ENCODE measurements around the gene HMCN2. TPM values are rescaled to one million over a fixed set of nuclear protein-coding genes. Genes with fewer than 3 reads are reported as not detected.

Gene HMCN2
- total RNA-seq, 6 donors from 2014 or later = 0.76 to 7.3 (median 1.5) TPM

GRCh38 chr9:130417602-130418001 lies 152.0 kb downstream of the HMCN2 start:
- H3K4me1 ChIP-seq = no peaks in the 10 kb centered on the region
- DNase-seq (no peak), ATAC-seq (ENCODE audit: low FRiP score in 2 of 2) (no peak)
- H3K4me3 ChIP-seq = no peak overlapping the region
- H3K36me3 ChIP-seq = no peaks in the 10 kb centered on the region
- H3K27ac ChIP-seq = no peak overlapping the region
- 73 to 81% methylated on average over 5 of the region's 5 CpGs for WGBS, 2 donors
- no peaks in the 10 kb centered on the region for H3K27me3 ChIP-seq
- H3K9me3 ChIP-seq = no peaks in the 10 kb centered on the region
- TF ChIP-seq EP300 (IDR thresholded peaks at IDR 0.05) (no peak), POLR2A (IDR thresholded peaks at IDR 0.05) (no peak), CTCF (IDR thresholded peaks at IDR 0.05) (no peak), POLR2AphosphoS5 (IDR thresholded peaks at IDR 0.05) (no peak)

GRCh38 chr9:130418776-130419175 lies 153.2 kb downstream of the HMCN2 start:
- 86 to 94% methylated on average over 7 to 18 of the region's 18 CpGs for WGBS, 2 donors
- DNase-seq (peak in 1 of 2 donors; percentile 59), ATAC-seq (ENCODE audit: low FRiP score in 2 of 2) (peak in 1 of 2 donors; percentile 22)

GRCh38 chr9:130419521-130420035 lies 154.0 kb downstream of the HMCN2 start:
- WGBS, 2 donors = 84 to 90% methylated on average over 8 of the region's 8 CpGs
- TF ChIP-seq CTCF (IDR thresholded peaks at IDR 0.05) (no peak), POLR2AphosphoS5 (IDR thresholded peaks at IDR 0.05) (no peak), EP300 (IDR thresholded peaks at IDR 0.05) (no peak), POLR2A (IDR thresholded peaks at IDR 0.05) (no peak)
- Histone ChIP-seq H3K9me3 (no peaks in the 10 kb centered on the region), H3K36me3 (no peaks in the 10 kb centered on the region), H3K4me3 (no peak overlapping the region), H3K27me3 (no peaks in the 10 kb centered on the region), H3K4me1 (no peaks in the 10 kb centered on the region), H3K27ac (no peak overlapping the region)
- DNase-seq (no peak), ATAC-seq (ENCODE audit: low FRiP score in 2 of 2) (no peak)

More at GRCh38 chr9:130418776-130419175, 153.2 kb downstream of the HMCN2 start:
- Histone ChIP-seq H3K27ac (no peak overlapping the region), H3K4me1 (no peaks in the 10 kb centered on the region), H3K36me3 (no peaks in the 10 kb centered on the region), H3K9me3 (no peaks in the 10 kb centered on the region), H3K4me3 (no peak overlapping the region), H3K27me3 (no peaks in the 10 kb centered on the region)
- TF ChIP-seq POLR2AphosphoS5 (IDR thresholded peaks at IDR 0.05) (no peak), CTCF (IDR thresholded peaks at IDR 0.05) (no peak), EP300 (IDR thresholded peaks at IDR 0.05) (no peak), POLR2A (IDR thresholded peaks at IDR 0.05) (no peak)

- H3K4me1 ChIP-seq = no peaks in the 10 kb centered on the region
- no peaks in the 10 kb centered on the region for H3K36me3 ChIP-seq
- ATAC-seq (ENCODE audit: low FRiP score in 2 of 2) (no peak), DNase-seq (no peak)
- no peaks in the 10 kb centered on the region for H3K27me3 ChIP-seq
- TF ChIP-seq EP300 (IDR thresholded peaks at IDR 0.05) (no peak), POLR2A (IDR thresholded peaks at IDR 0.05) (no peak), CTCF (IDR thresholded peaks at IDR 0.05) (no peak), POLR2AphosphoS5 (IDR thresholded peaks at IDR 0.05) (no peak)
- WGBS, 2 donors = 70 to 78% methylated on average over 17 of the region's 17 CpGs
- no peak overlapping the region for H3K4me3 ChIP-seq
- H3K27ac ChIP-seq = no peak overlapping the region
- no peaks in the 10 kb centered on the region for H3K9me3 ChIP-seq
Measured at GRCh38 chr9:130421154-130421801, 155.7 kb downstream of the HMCN2 start.

- 73 to 78% methylated on average over 11 to 13 of the region's 13 CpGs for WGBS, 2 donors
- H3K9me3 ChIP-seq = no peaks in the 10 kb centered on the region
- H3K36me3 ChIP-seq = no peaks in the 10 kb centered on the region
- DNase-seq (no peak), ATAC-seq (ENCODE audit: low FRiP score in 2 of 2) (no peak)
- H3K4me1 ChIP-seq = no peaks in the 10 kb centered on the region
- H3K4me3 ChIP-seq = no peak overlapping the region
- TF ChIP-seq EP300 (IDR thresholded peaks at IDR 0.05) = no peak
- no peak for TF ChIP-seq POLR2A (IDR thresholded peaks at IDR 0.05)
- TF ChIP-seq POLR2AphosphoS5 (IDR thresholded peaks at IDR 0.05) = no peak
- TF ChIP-seq CTCF (IDR thresholded peaks at IDR 0.05) = no peak
- H3K27me3 ChIP-seq = no peaks in the 10 kb centered on the region
- no peak overlapping the region for H3K27ac ChIP-seq
Measured at GRCh38 chr9:130421802-130422276, 156.3 kb downstream of the HMCN2 start.

Measured in upper lobe of left lung (tissue), 6 donors.